ENCODE measurements around the gene CTDP1.

The CTDP1 gene

DNA sequence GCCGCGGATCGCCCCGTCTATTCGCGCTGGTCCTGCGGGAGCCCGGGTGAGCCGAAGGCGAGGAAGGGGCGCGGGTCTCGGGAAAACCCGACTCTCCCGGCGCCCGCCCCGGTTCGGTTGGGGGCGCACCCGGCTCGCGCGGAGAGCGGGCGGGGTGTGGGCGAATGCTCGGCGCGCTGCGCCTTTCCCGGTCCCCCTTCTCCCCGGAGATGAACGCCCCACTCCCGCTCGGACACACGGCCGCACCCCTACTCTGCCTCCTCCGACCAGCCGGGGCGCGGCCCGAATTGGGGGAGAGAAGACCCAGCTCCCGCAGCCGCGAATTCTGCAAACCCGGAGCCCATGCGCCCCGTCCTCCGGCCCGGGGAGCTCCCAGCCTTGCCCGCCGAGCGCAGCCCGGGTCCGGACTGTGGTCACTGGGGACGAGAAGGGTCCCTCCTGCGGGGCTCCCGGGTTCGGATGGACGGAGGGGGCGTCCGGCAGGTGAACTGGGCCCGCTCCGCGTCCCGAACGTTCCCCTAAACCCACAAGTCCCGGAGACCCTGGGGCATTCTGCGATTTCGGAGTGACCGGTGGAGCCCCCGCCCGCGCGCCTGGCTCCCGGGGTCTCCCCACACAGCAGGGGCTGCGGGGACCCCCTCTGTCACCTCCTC, 118.9 kb downstream of the CTDP1 start:
- Histone ChIP-seq H3K9ac (ENCODE audit: low read depth in 1 of 2, low read length in 2 of 2) (no peak overlapping the region), H3K27me3 (ENCODE audit: control insufficient read depth in 2 of 2, insufficient read depth in 2 of 2, low read length in 2 of 2) (peaks cover 20 to 24% of the 10 kb centered on the region in 2 donors)

DNA sequence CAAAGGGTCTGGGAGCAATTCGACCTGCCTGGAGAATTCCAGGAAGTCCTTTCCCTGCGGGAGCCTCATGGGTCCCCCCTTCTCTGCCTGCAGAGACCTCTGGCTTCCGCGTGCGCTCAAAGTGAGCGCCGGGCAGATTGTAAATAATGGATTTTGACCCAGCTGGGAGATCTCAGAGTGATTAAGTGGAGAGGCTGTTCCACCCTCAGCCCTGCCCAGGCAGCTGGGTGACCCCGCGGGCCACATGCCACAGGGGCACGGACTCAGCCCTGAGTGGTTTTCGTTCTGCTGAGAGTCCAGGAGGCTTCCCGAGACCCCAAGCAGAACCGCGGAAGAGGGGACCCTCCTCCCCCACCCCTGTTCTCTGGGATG, 119.4 kb downstream of the CTDP1 start:
- Histone ChIP-seq H3K27ac (ENCODE audit: low read depth in 2 of 2, low read length in 2 of 2) (no peak overlapping the region), H3K4me1 (ENCODE audit: control insufficient read depth in 2 of 2, insufficient read depth in 2 of 2, low read length in 2 of 2) (peaks cover 5 to 8% of the 10 kb centered on the region in 2 donors), H3K9ac (ENCODE audit: low read depth in 1 of 2, low read length in 2 of 2) (no peak overlapping the region), H3K9me3 (ENCODE audit: control insufficient read depth in 2 of 2, low read length in 2 of 2) (no peaks in the 10 kb centered on the region), H3K4me3 (ENCODE audit: low read length in 2 of 2) (peak overlapping the region; percentile 26 to 30), H3K36me3 (ENCODE audit: control insufficient read depth in 2 of 2, insufficient read depth in 2 of 2, low read length in 2 of 2) (no peaks in the 10 kb centered on the region), H3K27me3 (ENCODE audit: control insufficient read depth in 2 of 2, insufficient read depth in 2 of 2, low read length in 2 of 2) (peaks cover 20 to 24% of the 10 kb centered on the region in 2 donors)

More for the DNA sequence above, 118.9 kb downstream of the CTDP1 start:
- H3K9me3 ChIP-seq (ENCODE audit: control insufficient read depth in 2 of 2, low read length in 2 of 2) = no peaks in the 10 kb centered on the region
- H3K27ac ChIP-seq (ENCODE audit: low read depth in 2 of 2, low read length in 2 of 2) = no peak overlapping the region
- peak overlapping the region; percentile 26 to 30 for H3K4me3 ChIP-seq (ENCODE audit: low read length in 2 of 2)
- no peaks in the 10 kb centered on the region for H3K36me3 ChIP-seq (ENCODE audit: control insufficient read depth in 2 of 2, insufficient read depth in 2 of 2, low read length in 2 of 2)
- H3K4me1 ChIP-seq (ENCODE audit: control insufficient read depth in 2 of 2, insufficient read depth in 2 of 2, low read length in 2 of 2) = peaks cover 5 to 8% of the 10 kb centered on the region in 2 donors

GRCh38 chr18:79799619-79800370, 120.2 kb downstream of the CTDP1 start:
- Histone ChIP-seq H3K27ac (ENCODE audit: low read depth in 2 of 2, low read length in 2 of 2) (no peak overlapping the region), H3K9me3 (ENCODE audit: control insufficient read depth in 2 of 2, low read length in 2 of 2) (no peaks in the 10 kb centered on the region), H3K9ac (ENCODE audit: low read depth in 1 of 2, low read length in 2 of 2) (no peak overlapping the region), H3K4me3 (ENCODE audit: low read length in 2 of 2) (no peak overlapping the region), H3K4me1 (ENCODE audit: control insufficient read depth in 2 of 2, insufficient read depth in 2 of 2, low read length in 2 of 2) (peaks cover 5 to 8% of the 10 kb centered on the region in 2 donors), H3K27me3 (ENCODE audit: control insufficient read depth in 2 of 2, insufficient read depth in 2 of 2, low read length in 2 of 2) (peaks cover 20 to 24% of the 10 kb centered on the region in 2 donors), H3K36me3 (ENCODE audit: control insufficient read depth in 2 of 2, insufficient read depth in 2 of 2, low read length in 2 of 2) (no peaks in the 10 kb centered on the region)

DNA sequence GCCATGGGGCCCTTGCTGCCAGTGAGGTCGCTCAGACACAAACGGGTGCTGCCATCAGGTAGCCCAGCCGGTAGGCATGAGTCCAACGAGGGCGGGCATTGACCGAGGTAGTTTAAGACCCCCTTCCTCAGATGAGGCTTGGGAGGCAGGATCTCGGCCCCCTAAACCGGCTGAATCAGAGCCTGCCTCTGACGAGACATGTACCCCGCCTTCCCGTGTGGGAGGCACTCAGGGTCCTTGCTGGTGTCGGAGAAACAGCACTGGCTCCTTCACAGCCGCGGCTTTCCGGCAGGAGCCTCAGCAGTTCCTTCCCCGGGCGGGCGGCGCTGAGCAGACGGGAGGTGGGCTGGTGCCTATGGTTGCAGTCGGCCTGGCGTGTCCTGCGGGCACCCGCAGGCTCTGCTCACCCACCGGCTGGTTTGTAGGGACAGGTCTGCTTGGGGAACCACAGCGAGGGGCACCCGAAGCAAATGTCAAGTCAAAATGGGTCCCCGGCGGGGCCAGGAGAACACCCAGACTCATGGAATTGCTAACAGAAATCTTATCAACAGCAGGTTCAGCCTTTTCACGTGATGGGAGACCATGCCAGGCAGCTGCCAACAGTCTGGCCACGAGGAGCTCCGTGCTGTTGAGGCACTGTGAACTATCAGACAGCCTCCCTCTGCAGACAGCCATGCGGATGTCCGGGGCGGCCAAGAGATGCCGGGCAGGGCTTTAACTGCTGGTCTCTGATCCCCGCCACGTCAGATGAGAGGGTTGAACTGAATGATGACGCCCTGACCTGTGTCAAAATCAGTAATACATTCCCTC, 121.0 kb downstream of the CTDP1 start:
- H3K36me3 ChIP-seq (ENCODE audit: control insufficient read depth in 2 of 2, insufficient read depth in 2 of 2, low read length in 2 of 2) = no peaks in the 10 kb centered on the region
- H3K9ac ChIP-seq (ENCODE audit: low read depth in 1 of 2, low read length in 2 of 2) = no peak overlapping the region
- peaks cover 5 to 8% of the 10 kb centered on the region in 2 donors for H3K4me1 ChIP-seq (ENCODE audit: control insufficient read depth in 2 of 2, insufficient read depth in 2 of 2, low read length in 2 of 2)
- no peaks in the 10 kb centered on the region for H3K9me3 ChIP-seq (ENCODE audit: control insufficient read depth in 2 of 2, low read length in 2 of 2)
- peaks cover 20 to 22% of the 10 kb centered on the region in 2 donors for H3K27me3 ChIP-seq (ENCODE audit: control insufficient read depth in 2 of 2, insufficient read depth in 2 of 2, low read length in 2 of 2)
- H3K4me3 ChIP-seq (ENCODE audit: low read length in 2 of 2) = no peak overlapping the region
- H3K27ac ChIP-seq (ENCODE audit: low read depth in 2 of 2, low read length in 2 of 2) = no peak overlapping the region

- H3K9me3 ChIP-seq (ENCODE audit: control insufficient read depth in 2 of 2, low read length in 2 of 2) = no peaks in the 10 kb centered on the region
- no peak overlapping the region for H3K9ac ChIP-seq (ENCODE audit: low read depth in 1 of 2, low read length in 2 of 2)
- H3K36me3 ChIP-seq (ENCODE audit: control insufficient read depth in 2 of 2, insufficient read depth in 2 of 2, low read length in 2 of 2) = no peaks in the 10 kb centered on the region
- H3K4me3 ChIP-seq (ENCODE audit: low read length in 2 of 2) = no peak overlapping the region
- peaks cover 5 to 8% of the 10 kb centered on the region in 2 donors for H3K4me1 ChIP-seq (ENCODE audit: control insufficient read depth in 2 of 2, insufficient read depth in 2 of 2, low read length in 2 of 2)
- H3K27ac ChIP-seq (ENCODE audit: low read depth in 2 of 2, low read length in 2 of 2) = no peak overlapping the region
- H3K27me3 ChIP-seq (ENCODE audit: control insufficient read depth in 2 of 2, insufficient read depth in 2 of 2, low read length in 2 of 2) = peaks cover 20 to 21% of the 10 kb centered on the region in 2 donors
Observed at GRCh38 chr18:79801217-79801616, 121.6 kb downstream of the CTDP1 start.

DNA sequence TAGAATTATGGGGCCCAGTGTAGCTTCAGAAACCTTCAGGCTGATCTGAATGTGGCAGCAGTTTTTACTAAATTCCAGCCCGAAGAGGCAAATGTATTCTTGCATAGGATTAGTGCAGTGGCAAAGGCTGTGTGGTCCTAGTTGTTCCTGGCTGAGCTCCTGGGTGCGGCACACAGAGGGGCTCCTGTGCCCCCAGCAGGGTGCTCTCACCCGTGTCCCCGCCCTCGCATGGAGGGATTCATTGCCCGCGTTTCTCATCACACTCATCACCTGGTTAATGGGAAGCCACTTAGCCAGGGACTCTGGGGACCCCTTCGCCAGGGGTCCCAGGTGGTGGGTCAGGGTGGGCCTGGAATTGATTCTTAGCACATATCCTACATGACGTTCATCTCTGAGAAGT, 122.0 kb downstream of the CTDP1 start:
- no peak overlapping the region for H3K4me3 ChIP-seq (ENCODE audit: low read length in 2 of 2)
- H3K27ac ChIP-seq (ENCODE audit: low read depth in 2 of 2, low read length in 2 of 2) = no peak overlapping the region
- H3K36me3 ChIP-seq (ENCODE audit: control insufficient read depth in 2 of 2, insufficient read depth in 2 of 2, low read length in 2 of 2) = no peaks in the 10 kb centered on the region
- H3K4me1 ChIP-seq (ENCODE audit: control insufficient read depth in 2 of 2, insufficient read depth in 2 of 2, low read length in 2 of 2) = peaks cover 5 to 8% of the 10 kb centered on the region in 2 donors
- peaks cover 20 to 21% of the 10 kb centered on the region in 2 donors for H3K27me3 ChIP-seq (ENCODE audit: control insufficient read depth in 2 of 2, insufficient read depth in 2 of 2, low read length in 2 of 2)
- H3K9ac ChIP-seq (ENCODE audit: low read depth in 1 of 2, low read length in 2 of 2) = no peak overlapping the region
- H3K9me3 ChIP-seq (ENCODE audit: control insufficient read depth in 2 of 2, low read length in 2 of 2) = no peaks in the 10 kb centered on the region

- H3K9ac ChIP-seq (ENCODE audit: low read depth in 1 of 2, low read length in 2 of 2) = no peak overlapping the region
- H3K4me3 ChIP-seq (ENCODE audit: low read length in 2 of 2) = no peak overlapping the region
- peaks cover 14 to 16% of the 10 kb centered on the region in 2 donors for H3K27me3 ChIP-seq (ENCODE audit: control insufficient read depth in 2 of 2, insufficient read depth in 2 of 2, low read length in 2 of 2)
- no peak overlapping the region for H3K27ac ChIP-seq (ENCODE audit: low read depth in 2 of 2, low read length in 2 of 2)
- H3K4me1 ChIP-seq (ENCODE audit: control insufficient read depth in 2 of 2, insufficient read depth in 2 of 2, low read length in 2 of 2) = peaks cover 5 to 8% of the 10 kb centered on the region in 2 donors
- H3K9me3 ChIP-seq (ENCODE audit: control insufficient read depth in 2 of 2, low read length in 2 of 2) = no peaks in the 10 kb centered on the region
- H3K36me3 ChIP-seq (ENCODE audit: control insufficient read depth in 2 of 2, insufficient read depth in 2 of 2, low read length in 2 of 2) = no peaks in the 10 kb centered on the region
Observed at GRCh38 chr18:79802298-79802697, 122.7 kb downstream of the CTDP1 start.

- peaks cover 10 to 13% of the 10 kb centered on the region in 2 donors for H3K27me3 ChIP-seq (ENCODE audit: control insufficient read depth in 2 of 2, insufficient read depth in 2 of 2, low read length in 2 of 2)
- peaks cover 5 to 6% of the 10 kb centered on the region in 2 donors for H3K4me1 ChIP-seq (ENCODE audit: control insufficient read depth in 2 of 2, insufficient read depth in 2 of 2, low read length in 2 of 2)
- H3K4me3 ChIP-seq (ENCODE audit: low read length in 2 of 2) = no peak overlapping the region
- no peaks in the 10 kb centered on the region for H3K9me3 ChIP-seq (ENCODE audit: control insufficient read depth in 2 of 2, low read length in 2 of 2)
- H3K36me3 ChIP-seq (ENCODE audit: control insufficient read depth in 2 of 2, insufficient read depth in 2 of 2, low read length in 2 of 2) = no peaks in the 10 kb centered on the region
- no peak overlapping the region for H3K9ac ChIP-seq (ENCODE audit: low read depth in 1 of 2, low read length in 2 of 2)
- H3K27ac ChIP-seq (ENCODE audit: low read depth in 2 of 2, low read length in 2 of 2) = no peak overlapping the region
Observed at GRCh38 chr18:79803611-79804051, 124.0 kb downstream of the CTDP1 start.

Data from mucosa of rectum (tissue), 2 donors.